BJ (cell line): ENCODE results near the gene FRMPD2. TPM values are rescaled to one million over a fixed set of nuclear protein-coding genes. Genes with fewer than 3 reads are reported as not detected.

Source experiments
- CTCF ChIA-PET: fragments of 350-600 bp; formaldehyde crosslinking; extraction: SDS; loops from one replicate; lab custom pipeline; 2021; ENCODE audit warnings: antibody characterized with exemption, inconsistent platforms; lab: Yijun Ruan, JAX
- POLR2A ChIA-PET: fragments of 300-600 bp; sonication (Branson Sonifier 250); formaldehyde crosslinking; extraction: SDS; loops from one replicate; lab custom pipeline; 2021; ENCODE audit warnings: antibody characterized with exemption; lab: Charles Lee
- DNase-seq: peaks from one replicate; pipeline ENCODE4 v3.0.0-alpha.2; 2011; ENCODE audit warnings: low read depth
- H3K27me3 ChIP-seq: 2 replicates; pipeline ENCODE4 v1.6.0; 2011; ENCODE audit warnings: low read length; ENCODE audit not compliant: control insufficient read depth, insufficient read depth
- H3K36me3 ChIP-seq: 2 replicates; pipeline ENCODE4 v1.5.1; 2011; ENCODE audit warnings: low read length; ENCODE audit not compliant: control insufficient read depth, insufficient read depth
- H3K4me3 ChIP-seq: 2 replicates; pipeline ENCODE4 v1.5.1; 2011; ENCODE audit warnings: low read depth, mild to moderate bottlenecking, control low read depth, low read length
- CTCF ChIP-seq: IDR thresholded peaks from 2 replicates; pipeline ENCODE4 v1.5.1; 2011; ENCODE audit warnings: low read depth, mild to moderate bottlenecking, control low read depth, inconsistent platforms, low read length, moderate library complexity; ENCODE audit not compliant: insufficient read depth
- polyA plus RNA-seq: library from polyadenylated mRNA; depleted of rRNA; stranded (reverse); fragments of >200 nt; gene quantifications from 2 replicates; pipeline ENCODE4 v1.2.3, GENCODE V29; 2011

The FRMPD2 gene
- polyA plus RNA-seq, 1 experiment: not detected

- TF ChIP-seq CTCF: no peak
- no peak overlapping the region for H3K4me3 ChIP-seq
- peaks cover 7% of the 10 kb centered on the region for H3K27me3 ChIP-seq
- no peaks in the 10 kb centered on the region for H3K36me3 ChIP-seq
- POLR2A ChIA-PET: no interaction called here
- DNase-seq: no peak
- CTCF ChIA-PET: interaction anchor here (0.5 to 2.0 kb wide), 2 partner anchors 9 to 15 kb away, joined by 3 to 7 read pairs; no protein-coding TSS in a partner anchor
Measured at GRCh38 chr10:48294431-48294830, 19.9 kb upstream of the FRMPD2 start.

- ChIA-PET POLR2A (no interaction called here), CTCF (interaction anchor here (2.0 kb wide), 1 partner anchor 11 kb away, joined by 7 read pairs; no protein-coding TSS in a partner anchor)
- Histone ChIP-seq H3K36me3 (no peaks in the 10 kb centered on the region), H3K4me3 (no peak overlapping the region), H3K27me3 (peaks cover 3% of the 10 kb centered on the region)
- no peak for DNase-seq
- TF ChIP-seq CTCF: no peak
Measured at GRCh38 chr10:48292616-48293015, 18.1 kb upstream of the FRMPD2 start.

GRCh38 chr10:48291190-48291589, 16.7 kb upstream of the FRMPD2 start:
- CTCF ChIA-PET: interaction anchor here (1.1 to 1.3 kb wide), 2 partner anchors 42 to 216 kb away, joined by 3 read pairs; no protein-coding TSS in a partner anchor
- POLR2A ChIA-PET: no interaction called here
- Histone ChIP-seq H3K4me3 (no peak overlapping the region), H3K27me3 (peaks cover 6% of the 10 kb centered on the region), H3K36me3 (no peaks in the 10 kb centered on the region)
- no peak for TF ChIP-seq CTCF
- DNase-seq: no peak

- Histone ChIP-seq H3K4me3 (no peak overlapping the region), H3K36me3 (no peaks in the 10 kb centered on the region), H3K27me3 (peaks cover 6% of the 10 kb centered on the region)
- DNase-seq: no peak
- ChIA-PET POLR2A (no interaction called here), CTCF (interaction anchor here (0.9 to 2.0 kb wide), 5 partner anchors 10 to 217 kb away, joined by 3 to 24 read pairs (median 3); no protein-coding TSS in a partner anchor)
- no peak for TF ChIP-seq CTCF
Measured at GRCh38 chr10:48290286-48290685, 15.8 kb upstream of the FRMPD2 start.

- POLR2A ChIA-PET: no interaction called here
- TF ChIP-seq CTCF: peak; percentile 80
- DNase-seq: no peak
Measured at GRCh38 chr10:48289501-48290238, 15.2 kb upstream of the FRMPD2 start.

More at GRCh38 chr10:48289501-48290238, 15.2 kb upstream of the FRMPD2 start:
- Histone ChIP-seq H3K4me3 (no peak overlapping the region), H3K27me3 (peaks cover 6% of the 10 kb centered on the region), H3K36me3 (no peaks in the 10 kb centered on the region)
- CTCF ChIA-PET: interaction anchor here (0.9 to 2.0 kb wide), 6 partner anchors 8 to 74 kb away, joined by 3 to 24 read pairs (median 4); no protein-coding TSS in a partner anchor
